Mucosa of gallbladder (tissue), 1 donor: ENCODE data around the gene PRKAR2A. TPM values are rescaled to one million over a fixed set of nuclear protein-coding genes. Genes with fewer than 3 reads are reported as not detected.
"Not testable (repeated sequence)": the region's sequence is repeated elsewhere in the genome, so short reads cannot be mapped to it uniquely, and the experiment has no call there.

Source experiments
- DNase-seq: peaks from one replicate; pipeline ENCODE4 v3.0.0-alpha.2; 2020; ENCODE audit warnings: low spot score
- total RNA-seq: library from RNA; stranded (reverse); gene quantifications from one replicate; pipeline ENCODE4 v1.2.1, GENCODE V29; 2021
- donor health status: DM: no; HTN: no; CAD: no.

PRKAR2A gene
- total RNA-seq, 1 donor from 2014 or later, result 61.9 TPM

DNA sequence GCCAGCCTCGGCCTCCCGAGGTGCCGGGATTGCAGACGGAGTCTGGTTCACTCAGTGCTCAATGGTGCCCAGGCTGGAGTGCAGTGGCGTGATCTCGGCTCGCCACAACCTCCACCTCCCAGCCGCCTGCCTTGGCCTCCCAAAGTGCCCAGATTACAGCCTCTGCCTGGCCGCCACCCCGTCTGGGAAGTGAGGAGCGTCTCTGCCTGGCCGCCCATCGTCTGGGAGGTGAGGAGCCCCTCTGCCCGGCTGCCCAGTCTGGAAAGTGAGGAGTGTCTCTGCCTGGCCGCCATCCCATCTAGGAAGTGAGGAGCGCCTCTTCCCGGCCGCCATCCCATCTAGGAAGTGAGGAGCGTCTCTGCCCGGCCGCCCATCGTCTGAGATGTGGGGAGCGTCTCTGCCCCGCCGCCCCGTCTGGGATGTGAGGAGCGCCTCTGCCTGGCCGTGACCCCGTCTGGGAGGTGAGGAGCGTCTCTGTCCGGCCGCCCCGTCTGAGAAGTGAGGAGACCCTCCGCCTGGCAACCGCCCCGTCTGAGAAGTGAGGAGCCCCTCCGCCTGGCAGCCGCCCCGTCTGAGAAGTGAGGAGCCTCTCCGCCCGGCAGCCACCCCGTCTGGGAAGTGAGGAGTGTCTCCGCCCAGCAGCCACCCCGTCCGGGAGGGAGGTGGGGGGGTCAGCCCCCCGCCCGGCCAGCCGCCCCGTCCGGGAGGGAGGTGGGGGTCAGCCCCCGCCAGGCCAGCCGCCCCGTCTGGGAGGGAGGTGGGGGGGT is 113.7 kb downstream of the PRKAR2A start:
- not testable (repeated sequence) for DNase-seq

DNA sequence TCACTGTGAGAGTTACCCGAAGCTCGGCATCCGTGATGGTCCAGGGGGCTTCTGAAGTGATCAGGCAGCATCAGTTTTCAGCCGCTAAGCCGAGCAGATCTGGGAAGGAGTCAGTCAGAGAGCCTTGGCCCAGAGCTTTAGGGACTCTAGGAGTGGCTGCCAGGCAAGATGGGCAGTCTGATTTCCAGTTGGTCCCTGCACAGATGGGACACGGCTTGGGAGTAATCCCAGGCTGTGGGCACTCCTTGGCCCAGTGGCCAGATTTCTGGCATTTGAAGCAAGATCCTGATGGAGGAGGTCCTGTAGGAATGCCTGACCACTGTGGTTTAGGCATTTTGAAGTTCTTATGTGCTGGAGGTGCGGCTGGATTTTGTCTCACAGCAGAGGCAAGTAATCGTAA is 120.2 kb downstream of the PRKAR2A start:
- DNase-seq, result no peak

DNA sequence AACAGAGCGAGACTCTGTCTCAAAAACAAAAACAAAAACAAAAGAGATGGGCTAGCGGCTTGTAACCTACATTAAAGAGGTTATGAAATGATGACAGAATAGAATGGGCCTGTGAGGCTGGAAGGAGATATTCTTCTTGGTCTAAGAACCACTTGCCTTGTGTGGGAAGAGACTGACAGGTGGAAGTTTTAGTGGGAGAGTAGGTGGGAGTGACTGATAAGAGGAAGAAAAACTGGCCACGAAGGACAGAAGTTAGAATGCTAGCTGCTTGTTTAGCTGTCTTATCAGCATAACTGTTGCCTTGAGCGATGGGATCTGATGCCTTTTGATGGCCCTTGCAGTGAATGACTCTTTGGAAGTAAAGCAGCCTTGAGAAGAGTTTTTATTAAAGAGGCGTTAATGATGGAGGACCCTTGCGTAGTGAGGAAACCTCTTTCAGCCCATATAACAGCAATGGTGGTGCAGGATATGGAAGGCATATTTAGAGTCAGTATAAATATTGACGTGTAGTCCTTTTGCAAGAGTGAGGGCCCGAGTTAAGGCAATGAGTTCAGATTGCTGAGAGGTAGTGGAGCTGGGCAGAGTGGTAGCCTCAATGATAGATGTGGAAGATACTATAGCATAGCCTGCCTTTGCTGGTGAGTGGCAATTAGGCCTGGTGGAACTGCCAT is 122.4 kb downstream of the PRKAR2A start:
- not testable (repeated sequence) for DNase-seq

DNA sequence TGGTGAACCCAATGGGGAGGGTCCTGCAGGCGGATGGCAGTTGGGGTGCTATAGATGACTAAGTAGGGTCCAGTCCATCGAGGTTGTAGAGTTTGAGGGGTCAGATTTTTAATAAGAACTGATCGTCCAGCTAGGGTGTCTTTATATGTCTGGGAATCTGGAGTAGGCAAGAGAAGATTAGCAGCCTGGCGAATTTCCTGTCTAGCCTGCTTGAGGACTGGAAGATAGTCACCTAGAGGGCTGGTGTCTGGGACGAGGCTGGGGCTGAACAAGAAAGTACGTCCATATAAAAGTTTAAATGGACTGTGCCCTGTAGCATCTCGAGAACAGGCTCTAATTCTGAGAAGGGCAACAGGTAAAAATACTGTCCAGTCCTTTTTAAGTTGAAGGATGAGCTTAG is 123.9 kb downstream of the PRKAR2A start:
- DNase-seq, result no peak

DNA sequence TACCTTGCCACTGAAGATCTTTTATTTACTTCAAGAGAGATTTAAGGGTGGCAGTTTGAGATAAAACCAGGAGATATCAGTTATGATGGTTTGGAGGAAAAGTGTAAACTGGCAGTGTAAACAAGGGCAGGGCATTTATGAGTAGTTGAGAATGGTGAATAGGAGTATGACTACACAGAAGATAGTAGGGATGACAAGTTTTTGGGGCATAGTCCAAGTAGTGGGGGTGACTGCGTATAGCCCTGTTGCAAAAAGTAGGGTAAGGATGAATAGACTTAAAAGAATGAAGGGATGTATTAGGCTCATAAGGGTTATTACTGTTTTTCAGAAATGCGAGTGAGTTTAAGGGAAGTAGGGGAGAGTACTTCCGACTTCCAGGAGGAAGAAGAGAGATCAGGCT is 124.4 kb downstream of the PRKAR2A start:
- not testable (repeated sequence) for DNase-seq

DNA sequence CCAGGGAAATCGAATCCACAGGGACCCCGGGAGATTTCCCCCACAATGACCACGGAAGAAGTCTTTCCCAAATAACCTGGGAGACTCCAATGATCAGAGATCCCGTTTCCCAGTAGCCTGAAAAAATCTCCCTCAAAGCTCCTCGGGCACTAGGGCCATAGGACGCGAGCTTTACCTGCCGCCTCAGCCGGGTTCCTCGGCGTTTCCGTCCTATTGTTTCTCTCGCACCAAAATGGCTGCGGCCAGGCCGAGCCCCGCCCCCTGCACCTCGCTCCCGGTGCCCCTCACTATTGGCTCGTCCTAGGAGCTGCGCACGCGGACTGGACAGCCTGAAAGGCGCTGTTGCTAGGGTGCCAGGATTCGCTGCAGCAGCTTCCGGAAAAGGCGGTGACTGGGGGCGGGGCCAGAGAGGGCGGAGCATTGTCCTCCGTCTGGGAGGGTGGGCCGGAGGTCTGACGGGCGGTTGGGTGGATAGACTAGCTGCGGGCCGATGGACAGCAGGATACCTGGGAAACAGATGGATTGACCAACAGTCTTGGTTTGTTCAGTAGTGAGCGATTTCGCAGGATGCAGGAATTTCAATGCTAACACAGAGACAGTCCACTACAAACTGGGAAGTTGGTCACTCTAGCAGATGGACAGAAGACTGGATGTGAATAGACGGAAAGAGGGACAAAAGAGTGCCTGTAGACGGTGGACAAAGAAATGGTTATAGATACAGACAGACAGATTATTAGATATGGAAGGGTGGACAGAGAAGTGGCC is 130.5 kb downstream of the PRKAR2A start, which contains the start of gene IP6K2:
TSS of gene IP6K2 (minus strand) at position 240 of the 765 bp plus-strand sequence. CDS start 21,930 bp downstream, outside the sequence.
- DNase-seq, result peak; percentile 99

DNA sequence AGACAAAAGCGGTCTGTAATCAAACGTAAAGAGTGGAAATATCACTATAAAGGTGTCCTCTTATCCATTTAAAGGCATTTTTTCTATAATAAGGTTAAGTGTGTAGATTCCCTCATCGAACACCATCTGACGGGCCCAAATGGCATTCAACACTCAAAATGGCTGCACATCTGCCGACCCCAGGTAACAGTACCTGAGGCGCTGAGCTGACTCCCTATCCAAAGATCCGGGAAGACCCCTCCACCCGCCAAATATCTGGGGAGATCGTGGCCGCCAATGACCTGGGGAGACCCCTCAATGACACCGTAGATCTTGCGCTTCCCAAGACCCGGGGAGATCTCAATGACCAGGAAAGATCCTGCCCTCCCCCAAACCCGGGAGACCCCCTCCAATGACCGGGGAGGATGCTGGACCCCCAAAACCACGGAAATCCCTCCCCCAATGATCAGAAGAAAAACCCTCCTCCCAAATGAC is 131.1 kb downstream of the PRKAR2A start:
- no peak for DNase-seq

DNA sequence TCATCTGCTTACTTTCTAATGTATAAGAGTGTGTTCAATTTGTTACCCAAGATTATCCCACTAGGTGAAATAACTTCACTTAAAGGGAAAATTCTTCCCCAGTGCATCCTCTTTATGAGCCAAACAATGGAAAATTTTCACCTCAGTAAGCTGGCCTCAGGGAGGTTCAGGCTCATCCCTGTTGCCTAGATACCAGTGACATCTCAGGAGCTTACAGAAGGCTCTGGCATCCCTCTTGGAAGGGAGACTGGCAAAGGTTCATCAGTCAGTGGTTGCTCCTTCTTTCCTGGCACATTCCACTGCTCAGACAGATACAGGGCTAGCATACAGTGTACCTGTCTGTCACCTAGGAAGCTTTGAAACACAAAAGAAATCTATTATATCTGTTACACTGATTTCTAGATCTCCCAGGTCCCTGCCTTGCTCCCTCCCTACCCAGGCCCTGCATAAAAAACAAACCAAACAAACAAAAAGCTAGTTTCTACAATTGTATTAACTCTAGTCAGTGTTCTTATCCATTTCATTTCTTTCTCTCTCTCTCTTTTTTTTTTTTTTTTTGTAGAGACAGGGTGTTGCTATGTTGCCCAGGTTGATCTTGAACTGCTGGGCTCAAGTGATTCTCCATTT is 132.4 kb downstream of the PRKAR2A start:
- DNase-seq, result no peak

DNA sequence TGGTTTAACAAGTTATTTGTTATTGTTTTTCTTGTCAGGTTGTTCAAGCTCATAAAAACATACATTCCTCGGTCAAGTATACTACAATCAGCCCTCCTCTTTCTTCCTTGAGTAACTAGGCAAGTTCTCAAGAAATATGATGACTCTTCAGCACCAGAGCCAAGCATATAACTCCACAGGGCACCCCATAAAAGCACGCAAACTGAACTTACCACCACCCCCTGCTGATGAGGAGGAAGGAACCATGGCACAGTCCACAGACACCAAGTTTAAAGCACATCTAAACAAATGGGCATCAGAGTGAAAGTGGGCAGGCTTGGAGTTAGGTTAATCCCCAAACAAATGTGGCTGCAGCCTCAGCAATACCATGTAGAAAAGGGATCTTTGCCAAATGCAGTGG is 135.9 kb downstream of the PRKAR2A start:
- no peak for DNase-seq

DNA sequence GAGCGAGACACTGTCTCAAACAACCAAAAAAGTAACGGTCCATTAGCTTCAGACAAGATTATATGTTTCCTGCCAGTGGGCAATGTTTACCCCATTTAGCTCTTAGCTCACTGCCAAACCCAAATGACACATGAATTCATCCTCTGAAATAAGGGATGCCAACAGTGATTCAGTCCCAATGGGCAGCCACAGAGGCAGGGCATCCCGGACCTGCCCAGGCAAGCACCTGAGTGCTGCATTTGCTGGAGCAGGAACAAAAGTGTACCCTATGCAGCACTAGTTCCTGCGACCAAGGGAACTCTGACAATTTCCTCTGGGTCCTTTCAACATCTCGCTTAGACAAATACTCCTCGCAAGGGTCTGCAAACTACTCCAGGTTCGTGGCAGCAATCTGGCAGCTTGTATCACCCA is 138.6 kb downstream of the PRKAR2A start:
- no peak for DNase-seq

DNA sequence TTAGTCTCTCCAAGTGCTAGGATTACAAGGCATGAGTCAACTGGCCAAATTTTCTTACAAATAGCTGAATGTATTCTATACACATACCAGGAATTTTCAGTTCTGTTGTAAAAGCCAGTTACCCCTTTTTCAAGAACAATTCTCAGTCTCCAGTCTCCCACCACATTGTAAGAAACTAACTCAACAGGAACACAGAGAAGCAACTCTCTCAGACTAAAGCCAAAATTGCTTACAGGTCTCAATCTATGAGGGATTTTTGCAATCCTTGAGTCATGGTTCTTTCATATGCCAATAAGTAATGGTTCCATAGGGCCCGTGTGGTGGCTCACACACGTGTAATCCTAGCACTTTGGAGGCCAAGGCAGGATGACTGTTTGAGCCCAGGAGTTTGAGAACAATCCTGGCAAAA is 139.2 kb downstream of the PRKAR2A start:
- no peak for DNase-seq

DNA sequence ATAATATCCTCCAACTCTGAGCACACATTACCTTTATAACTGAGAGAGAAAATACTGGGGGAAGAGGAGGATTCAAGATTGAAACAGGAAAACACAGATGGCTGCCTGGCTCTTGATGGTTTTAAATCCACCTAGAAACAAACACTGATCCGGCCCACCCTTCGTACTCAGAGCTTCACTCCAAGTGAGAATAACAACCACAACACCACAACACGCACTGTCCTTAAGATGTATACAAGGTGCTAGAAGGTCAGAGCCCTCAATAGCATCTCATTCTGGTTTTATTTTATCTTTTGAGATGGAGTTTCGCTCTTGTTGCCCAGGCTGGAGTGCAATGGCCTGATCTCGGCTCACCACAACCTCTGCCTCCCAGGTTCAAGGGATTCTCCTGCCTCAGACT is 140.5 kb downstream of the PRKAR2A start:
- DNase-seq, result no peak

DNA sequence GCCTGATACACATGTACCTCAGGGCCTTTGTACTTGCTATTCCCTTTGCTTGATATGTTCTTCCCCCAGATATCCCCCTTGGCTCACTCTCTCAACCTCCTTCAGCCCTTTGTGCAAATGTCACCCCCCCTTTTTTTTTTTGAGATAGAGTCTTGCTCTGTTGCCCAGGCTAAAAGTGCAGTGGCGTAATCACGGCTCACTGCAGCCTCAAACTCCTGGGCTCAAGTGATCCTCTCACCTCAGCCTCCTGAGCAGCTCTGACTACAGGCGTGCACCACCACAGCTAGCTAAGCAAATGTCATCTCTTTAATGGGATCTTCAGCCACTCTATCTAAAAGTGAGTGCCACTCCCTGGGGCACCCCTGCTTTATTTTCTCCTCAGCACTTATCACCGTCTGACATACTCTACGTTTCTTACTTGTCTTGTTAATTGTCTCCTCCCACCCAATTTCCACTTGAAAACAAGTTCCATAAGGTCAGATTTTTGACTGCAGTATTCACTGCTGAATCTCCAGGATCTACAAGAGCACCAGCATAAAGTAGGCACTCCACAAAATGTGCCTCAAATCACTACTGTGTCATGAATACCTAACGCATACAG is 145.3 kb downstream of the PRKAR2A start:
- no peak for DNase-seq

DNA sequence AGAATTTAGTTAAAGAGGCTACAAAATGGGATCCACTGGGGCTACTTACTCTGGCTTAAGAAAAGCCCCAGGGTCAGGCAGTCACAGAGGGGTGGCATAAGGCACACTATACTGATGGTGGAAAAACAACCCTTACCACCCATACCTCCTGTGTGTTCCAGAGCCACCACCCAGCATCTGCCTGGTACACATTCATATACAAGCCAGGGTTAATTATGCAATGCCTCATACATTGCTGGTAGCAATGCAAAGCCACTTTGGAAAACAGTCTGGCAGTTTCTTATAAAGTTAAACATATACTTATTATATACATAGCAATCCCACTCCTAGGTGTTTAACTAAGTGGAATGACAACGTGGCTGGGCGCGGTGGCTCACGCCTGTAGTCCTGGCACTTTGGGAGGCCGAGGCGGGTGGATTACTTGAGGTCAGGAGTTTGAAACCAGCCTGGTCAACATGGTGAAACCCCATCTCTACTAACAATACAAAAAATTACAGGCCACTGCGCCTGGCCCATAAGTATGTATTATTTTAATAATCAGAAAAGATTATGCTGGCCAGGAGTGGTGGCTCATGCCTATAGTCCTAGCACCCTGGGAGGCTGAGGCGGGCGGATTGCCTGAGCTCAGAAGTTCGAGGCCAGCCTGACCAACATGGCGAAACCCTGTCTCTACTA is 146.8 kb downstream of the PRKAR2A start:
- no peak for DNase-seq

DNA sequence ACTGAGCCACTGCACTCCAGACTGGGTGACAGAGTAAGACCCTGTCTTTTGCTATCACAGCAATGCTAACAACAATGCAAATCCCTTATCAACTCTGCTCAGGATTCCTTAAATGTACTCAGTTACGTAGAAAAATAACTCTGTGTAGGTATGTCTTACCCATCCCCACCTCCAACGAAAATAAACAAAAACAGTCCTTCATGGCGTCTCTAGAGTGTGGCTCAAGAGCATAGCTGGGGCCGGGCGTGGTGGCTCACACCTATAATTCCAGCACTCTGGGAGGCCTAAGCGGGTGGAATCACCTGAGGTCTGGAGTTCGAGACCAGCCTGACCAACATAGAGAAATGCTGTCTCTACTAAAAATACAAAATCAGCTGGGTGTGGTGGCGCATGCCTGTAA is 148.8 kb downstream of the PRKAR2A start:
- no peak for DNase-seq

DNA sequence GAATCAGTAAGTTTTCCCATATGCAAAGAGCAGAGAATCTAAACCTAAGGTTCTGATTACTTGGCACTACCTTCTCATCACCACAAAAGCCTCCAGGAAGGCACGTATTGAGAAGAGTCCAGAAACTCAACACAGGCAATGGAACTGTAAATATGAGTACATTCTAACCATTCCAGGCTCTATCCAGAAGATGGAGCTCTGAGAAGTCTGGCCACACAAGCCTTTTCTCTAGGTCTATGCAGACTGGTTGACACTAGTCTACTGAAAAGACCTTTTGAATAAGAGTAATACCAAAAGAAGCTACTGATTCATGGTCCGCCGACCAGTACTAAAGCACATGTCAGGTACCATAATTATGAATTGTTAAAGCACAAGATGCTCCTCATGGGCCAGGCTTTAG is 149.7 kb downstream of the PRKAR2A start:
- no peak for DNase-seq

DNA sequence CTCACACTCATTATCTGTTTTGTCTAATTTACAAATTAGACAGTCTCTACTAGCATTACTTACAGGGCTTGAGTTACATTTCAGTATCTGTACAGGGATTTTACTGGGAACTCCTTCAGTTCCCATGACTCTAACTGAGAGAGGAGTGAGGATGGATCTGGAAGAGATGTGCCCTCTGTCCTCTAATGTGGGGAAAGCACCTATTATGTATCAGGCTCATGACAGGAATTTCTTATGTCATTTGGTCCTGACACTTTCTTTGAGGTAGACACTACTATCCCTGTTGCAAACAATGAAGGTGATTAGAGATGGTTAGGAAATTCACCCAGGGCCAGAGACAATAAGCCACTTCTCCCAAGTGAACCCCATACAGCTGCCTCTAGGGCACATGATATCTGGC is 151.1 kb downstream of the PRKAR2A start:
- no peak for DNase-seq
